SKM-1 treated with dmso at 0.1 percent for 144 hours (cell line): ENCODE measurements around the gene MGAT5.

Source experiments
- DNase-seq: peaks from one replicate; lab custom pipeline; 2025; ENCODE audit not compliant: unreplicated experiment; lab: John Stamatoyannopoulos, UW

MGAT5 gene

GRCh38 chr2:134301099-134301927 is 47.4 kb downstream of the MGAT5 start:
- no peak for DNase-seq

- no peak for DNase-seq
These were observed 48.0 kb downstream of the MGAT5 start for GRCh38 chr2:134301928-134302260.

- no peak for DNase-seq
These were observed 50.7 kb downstream of the MGAT5 start for GRCh38 chr2:134304394-134305108.

GRCh38 chr2:134305109-134305491 is 51.2 kb downstream of the MGAT5 start:
- DNase-seq, result no peak

- DNase-seq, result no peak
These were observed 52.6 kb downstream of the MGAT5 start for GRCh38 chr2:134306521-134306920.

GRCh38 chr2:134307334-134307733 is 53.5 kb downstream of the MGAT5 start:
- no peak for DNase-seq

DNA sequence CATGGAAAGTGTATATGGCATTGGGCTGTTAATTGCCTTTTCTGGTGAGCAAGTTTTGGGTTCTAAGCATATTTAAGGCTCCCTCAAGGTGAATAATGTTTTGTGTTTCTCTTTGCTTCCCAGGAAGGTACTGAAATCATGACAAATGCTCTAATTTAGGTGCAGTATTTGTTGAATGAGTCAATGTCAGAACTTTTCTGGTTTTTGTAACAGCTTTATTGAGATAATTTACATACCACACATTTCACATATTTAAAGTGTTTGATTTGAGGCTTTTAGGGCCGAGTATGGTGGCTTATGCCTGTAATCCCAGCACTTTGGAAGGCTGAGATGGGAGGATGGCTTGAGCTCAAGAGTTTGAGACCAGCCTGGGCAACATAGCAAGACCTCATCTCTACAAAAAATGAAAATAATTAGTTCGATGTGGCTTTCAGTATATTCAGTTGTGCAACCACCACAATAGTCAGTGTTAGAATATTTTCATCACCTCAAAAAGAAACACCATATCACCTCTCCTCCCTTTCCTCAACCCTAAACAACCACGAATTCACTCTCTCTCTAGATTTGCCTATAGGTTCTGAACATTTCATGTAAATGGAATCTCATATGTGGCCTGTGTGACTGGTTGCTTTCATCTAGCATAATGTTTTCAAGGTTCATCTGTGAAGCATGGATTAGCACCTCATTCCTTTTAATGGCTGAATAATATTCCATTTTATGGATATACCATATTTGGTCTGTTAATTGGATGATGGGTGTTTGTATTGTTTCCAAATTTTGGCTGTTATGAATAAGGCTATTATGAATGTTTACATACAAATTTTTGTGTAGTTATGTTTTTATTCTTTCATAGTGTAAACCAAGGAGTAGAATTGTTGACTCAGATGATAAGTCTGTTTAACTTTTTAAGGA is 54.9 kb downstream of the MGAT5 start:
- no peak for DNase-seq

DNA sequence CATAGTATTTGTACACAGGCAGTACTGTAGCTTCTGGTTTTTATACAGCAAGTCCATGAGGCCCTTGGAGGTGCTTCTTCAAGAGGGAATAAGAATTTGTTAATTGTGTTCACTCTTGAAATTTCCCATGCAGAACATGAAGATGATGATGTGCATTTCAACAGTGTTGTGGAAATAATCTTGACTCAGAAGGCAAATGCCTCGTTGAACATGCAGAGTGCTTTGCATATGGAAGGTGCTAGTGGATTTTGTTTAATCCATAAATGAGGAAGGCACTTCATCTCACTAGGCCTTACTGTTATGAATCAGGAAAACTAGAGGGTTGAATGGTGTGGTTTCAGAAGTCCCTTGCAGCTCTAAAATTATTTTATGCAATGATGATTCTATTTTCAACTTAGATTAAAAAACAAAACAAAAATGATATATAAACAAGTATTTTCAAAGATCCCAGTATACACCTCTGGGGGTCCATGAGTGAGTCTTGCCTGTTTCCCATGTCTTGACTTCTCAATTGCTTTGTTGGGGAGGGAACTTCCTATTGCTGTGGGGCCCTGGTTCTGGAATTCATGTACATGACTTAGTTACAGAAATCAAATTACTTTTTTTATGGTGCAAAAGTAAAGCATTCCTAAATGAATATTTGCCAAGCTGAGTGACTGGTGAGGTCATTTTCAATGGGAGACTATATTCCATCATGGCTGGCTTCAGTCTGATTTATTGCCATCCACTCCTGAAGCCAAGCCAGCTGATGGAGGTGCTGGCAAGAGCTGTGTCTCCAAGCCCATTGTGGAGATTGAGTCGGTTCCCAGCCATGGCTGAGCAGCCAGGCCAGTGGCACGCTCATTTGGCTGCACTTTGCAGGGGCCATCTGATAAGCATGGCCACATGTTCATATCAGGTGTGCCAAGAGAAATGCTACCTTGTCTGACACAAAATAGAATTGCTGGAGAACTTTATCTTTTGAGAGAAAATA is 56.5 kb downstream of the MGAT5 start:
- DNase-seq, result no peak

DNA sequence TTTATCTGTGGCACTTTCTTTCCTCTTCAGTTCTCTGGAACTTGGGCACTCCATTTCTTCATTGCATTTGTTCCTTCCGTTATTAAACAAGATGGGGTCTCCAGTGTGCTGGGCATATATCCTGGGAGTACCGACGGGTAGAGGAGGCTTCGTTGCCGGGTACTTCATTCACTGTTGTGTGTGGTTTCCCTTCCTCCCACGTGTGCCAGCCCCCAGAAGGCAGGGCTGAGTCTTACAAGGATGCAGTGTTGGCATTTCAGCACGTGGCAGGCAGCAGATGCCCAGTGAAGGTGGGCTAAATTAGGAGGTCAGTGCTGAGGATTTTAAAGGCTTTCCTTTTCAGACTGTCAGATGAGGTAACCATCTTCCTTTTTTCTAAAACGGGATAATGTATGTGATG is 58.6 kb downstream of the MGAT5 start:
- DNase-seq, result no peak

DNA sequence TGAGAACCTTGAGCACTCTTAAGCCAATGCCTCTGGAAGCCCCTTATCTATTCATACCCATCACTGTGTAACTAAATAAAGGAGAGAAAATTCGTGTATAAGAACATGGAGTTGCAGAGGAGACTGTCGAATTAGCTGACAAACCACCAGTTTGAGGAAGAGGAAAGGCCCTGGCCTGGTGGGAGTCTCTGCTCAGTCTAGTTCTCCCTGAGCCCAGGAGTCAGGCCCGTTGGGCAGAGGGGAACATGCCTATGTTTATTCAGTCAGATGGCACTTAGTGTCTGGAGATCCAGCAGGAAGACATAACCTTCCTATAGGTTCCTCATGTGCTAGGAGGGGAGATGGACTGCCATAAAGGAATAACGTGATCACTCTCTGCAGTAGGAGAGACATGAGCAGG is 60.3 kb downstream of the MGAT5 start:
- no peak for DNase-seq

- DNase-seq, result no peak
These were observed 61.0 kb downstream of the MGAT5 start for GRCh38 chr2:134314681-134315368.

DNA sequence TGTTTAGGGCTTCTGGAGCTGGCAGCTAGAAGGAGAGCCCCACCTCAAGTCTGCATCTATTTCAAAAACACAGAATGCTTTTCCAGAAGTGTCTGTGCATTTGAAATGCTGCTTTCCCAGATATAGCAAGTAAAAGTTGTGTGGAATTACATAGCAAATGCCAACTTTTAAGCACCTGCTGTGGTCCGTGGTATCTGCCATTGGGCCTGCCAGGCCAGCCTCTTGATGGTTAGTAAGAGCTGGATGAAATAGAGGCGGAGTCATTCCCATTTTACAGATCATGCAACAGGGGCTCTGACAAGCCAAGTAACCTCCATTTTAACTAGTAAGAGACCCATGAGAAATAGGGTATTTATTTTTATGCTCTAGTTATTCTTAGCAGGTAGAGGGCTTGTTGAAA is 61.6 kb downstream of the MGAT5 start:
- DNase-seq, result no peak

DNA sequence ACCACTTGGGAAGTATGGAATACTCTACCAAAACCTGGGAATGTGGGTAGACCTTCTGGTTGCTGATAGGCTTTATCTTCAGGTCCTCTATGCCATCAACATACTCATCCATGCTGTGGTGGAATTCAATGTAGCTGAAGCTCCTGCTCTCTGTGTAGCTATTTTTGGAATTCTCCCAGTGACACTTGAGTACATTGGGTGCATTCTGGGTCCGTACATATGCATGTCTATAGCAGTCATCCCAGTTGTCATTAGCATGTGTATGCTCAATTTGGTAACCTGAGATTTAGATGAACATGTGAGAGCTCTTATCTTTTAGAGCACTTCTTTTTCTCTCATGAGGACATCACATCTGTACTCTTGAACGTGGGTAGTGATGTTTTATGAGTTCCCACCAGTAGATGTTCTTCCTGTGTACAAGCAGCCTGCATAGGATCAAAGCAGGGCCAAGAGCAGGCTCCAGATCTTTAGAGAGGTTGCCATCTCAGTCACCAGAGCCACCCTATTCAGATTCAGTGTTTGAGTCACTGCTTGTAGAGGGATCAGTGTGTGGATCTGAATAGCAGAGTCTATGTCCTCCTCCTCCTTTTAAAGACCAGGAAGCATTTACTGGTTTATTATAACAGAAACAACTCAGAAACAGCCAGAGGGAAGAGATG is 65.9 kb downstream of the MGAT5 start:
- DNase-seq, result no peak

- no peak for DNase-seq
These were observed 67.1 kb downstream of the MGAT5 start for GRCh38 chr2:134320930-134321329.

- no peak for DNase-seq
These were observed 69.9 kb downstream of the MGAT5 start for GRCh38 chr2:134323777-134324176.

DNA sequence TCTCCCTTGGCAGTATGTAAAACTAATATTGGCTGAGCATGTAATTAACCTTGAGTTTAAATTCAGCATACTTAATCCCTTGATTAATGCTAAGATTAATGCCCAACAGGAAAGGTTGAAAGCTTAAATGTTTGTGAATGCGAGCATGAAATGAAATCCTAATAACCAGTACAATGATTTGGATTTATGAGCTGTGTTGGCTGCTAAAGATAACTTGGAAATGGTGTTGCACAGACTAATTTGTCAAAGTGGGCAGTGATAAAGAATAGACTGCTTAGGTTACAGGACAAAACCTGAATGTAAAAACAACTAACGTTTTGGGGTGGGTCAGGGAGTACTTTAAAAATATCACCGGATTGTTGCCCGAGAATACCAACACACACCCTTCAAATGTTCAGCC is 70.6 kb downstream of the MGAT5 start:
- DNase-seq, result no peak

GRCh38 chr2:134324947-134325346 is 71.1 kb downstream of the MGAT5 start:
- DNase-seq, result no peak

DNA sequence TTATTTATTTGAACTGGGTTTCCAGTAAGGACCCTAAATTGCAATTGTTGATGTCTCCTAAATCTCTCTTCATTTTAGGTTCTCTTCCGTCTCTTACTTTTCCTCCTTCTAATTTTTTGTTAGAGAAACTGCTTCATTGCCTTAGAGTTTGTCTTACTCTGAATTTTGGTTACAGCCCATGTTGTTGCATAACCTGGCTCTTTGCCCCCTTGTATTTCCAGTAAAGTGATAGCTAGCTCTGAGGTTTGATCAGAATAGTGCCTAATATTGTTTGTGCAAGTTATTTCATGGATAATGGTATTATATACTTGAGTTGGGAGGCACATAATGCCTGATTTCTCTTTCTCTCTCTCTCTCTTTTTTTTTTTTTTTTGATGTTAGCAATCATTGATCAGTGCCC is 71.8 kb downstream of the MGAT5 start:
- DNase-seq, result no peak

GRCh38 chr2:134327367-134327766 is 73.5 kb downstream of the MGAT5 start:
- DNase-seq, result no peak
